Kidney (tissue), 14 donors: Measurements from ENCODE around the gene CDK7. TPM values are rescaled to one million over a fixed set of nuclear protein-coding genes. Genes with fewer than 3 reads are reported as not detected.
A peak's percentile ranks its signal among the peaks of the same experiment; 100 is the strongest.

Experiments used
- DNase-seq, 5 donors: peaks; one replicate each; pipeline ENCODE4 v3.0.0-alpha.2; 2013 to 2020
- FAIRE-seq: peaks from 2 replicates; lab custom pipeline; 2012; peaks lifted over from hg19 to GRCh38; lab: Jason Lieb, UNC
- H3K27ac ChIP-seq, 2 donors: one replicate each; pipeline ENCODE4 v1.7.0; 2013; ENCODE audit warnings: low read depth in 2 of 2, low read length in 2 of 2, inconsistent platforms in 1 of 2
- H3K27me3 ChIP-seq: one replicate; pipeline ENCODE4 v1.7.1; 2013; ENCODE audit warnings: low read length, inconsistent platforms; ENCODE audit not compliant: control insufficient read depth, insufficient read depth
- H3K36me3 ChIP-seq, 3 donors: one replicate each; pipeline versions ENCODE4 v1.7.0 to v1.7.1; 2013; ENCODE audit warnings: low read length in 3 of 3, control low read depth in 1 of 3, inconsistent platforms in 1 of 3; ENCODE audit not compliant: insufficient read depth in 3 of 3, control insufficient read depth in 2 of 3
- H3K4me1 ChIP-seq, 3 donors: one replicate each; pipeline versions ENCODE4 v1.7.0 to v1.7.1; 2013; ENCODE audit warnings: low read length in 3 of 3, inconsistent platforms in 1 of 3, low read depth in 1 of 3; ENCODE audit not compliant: control insufficient read depth in 2 of 3, insufficient read depth in 2 of 3
- H3K4me3 ChIP-seq, 3 donors: one replicate each; pipeline versions ENCODE4 v1.7.0 to v1.8.1; 2013; ENCODE audit warnings: low read length in 3 of 3, control low read depth in 1 of 3, inconsistent platforms in 1 of 3
- H3K9ac ChIP-seq, 3 donors: one replicate each; pipeline versions ENCODE4 v1.7.0 to v1.7.1; 2013; ENCODE audit warnings: low read length in 3 of 3, control low read depth in 1 of 3, inconsistent platforms in 1 of 3
- H3K9me3 ChIP-seq, 3 donors: one replicate each; pipeline versions ENCODE4 v1.7.0 to v1.7.1; 2013; ENCODE audit warnings: low read length in 3 of 3, control low read depth in 1 of 3, inconsistent platforms in 1 of 3; ENCODE audit not compliant: control insufficient read depth in 2 of 3, insufficient read depth in 1 of 3
- CTCF ChIP-seq: IDR thresholded peaks from 3 replicates; pipeline ENCODE4 v1.5.1; 2012; ENCODE audit warnings: mild to moderate bottlenecking, moderate library complexity, borderline replicate concordance; ENCODE audit not compliant: insufficient read depth; ENCODE audit errors: extremely low read depth
- intact Hi-C: fragments of 100-400 bp; cut with DNase I; formaldehyde crosslinking; loops from one replicate; pipeline ENCODE4 v1.11.1; 2022
- polyA plus RNA-seq: library from polyadenylated mRNA; stranded (reverse); fragments of 350-450 nt; fragmentation: Illumina TruSeq; extraction: RNeasy Lipid Tissue Mini Kit (QIAGEN cat#74804); gene quantifications from one replicate; pipeline ENCODE4 v1.2.3, GENCODE V29; 2014; ENCODE audit warnings: low read depth, low replicate concordance; ENCODE audit not compliant: insufficient read depth
- total RNA-seq: library from RNA; stranded (reverse); fragmentation: NEBNext Ultra II Directional; extraction: Animal tissue kit (Norgen Biotek cat#: 25700); gene quantifications from one replicate; pipeline ENCODE4 v1.2.1, GENCODE V29; 2021
- donor health status: control.
- donor health status: control.
- donor health status: control.
- donor health status: control.
- donor health status: control.
- donor health status: DM: yes; HTN: yes; CAD: no.
- donor health status: Normal renal cell carcinoma (clear cell type).

CDK7 gene
- total and polyA plus RNA-seq, 2 donors from 2014 or later: 22.7 to 29.4 TPM

DNA sequence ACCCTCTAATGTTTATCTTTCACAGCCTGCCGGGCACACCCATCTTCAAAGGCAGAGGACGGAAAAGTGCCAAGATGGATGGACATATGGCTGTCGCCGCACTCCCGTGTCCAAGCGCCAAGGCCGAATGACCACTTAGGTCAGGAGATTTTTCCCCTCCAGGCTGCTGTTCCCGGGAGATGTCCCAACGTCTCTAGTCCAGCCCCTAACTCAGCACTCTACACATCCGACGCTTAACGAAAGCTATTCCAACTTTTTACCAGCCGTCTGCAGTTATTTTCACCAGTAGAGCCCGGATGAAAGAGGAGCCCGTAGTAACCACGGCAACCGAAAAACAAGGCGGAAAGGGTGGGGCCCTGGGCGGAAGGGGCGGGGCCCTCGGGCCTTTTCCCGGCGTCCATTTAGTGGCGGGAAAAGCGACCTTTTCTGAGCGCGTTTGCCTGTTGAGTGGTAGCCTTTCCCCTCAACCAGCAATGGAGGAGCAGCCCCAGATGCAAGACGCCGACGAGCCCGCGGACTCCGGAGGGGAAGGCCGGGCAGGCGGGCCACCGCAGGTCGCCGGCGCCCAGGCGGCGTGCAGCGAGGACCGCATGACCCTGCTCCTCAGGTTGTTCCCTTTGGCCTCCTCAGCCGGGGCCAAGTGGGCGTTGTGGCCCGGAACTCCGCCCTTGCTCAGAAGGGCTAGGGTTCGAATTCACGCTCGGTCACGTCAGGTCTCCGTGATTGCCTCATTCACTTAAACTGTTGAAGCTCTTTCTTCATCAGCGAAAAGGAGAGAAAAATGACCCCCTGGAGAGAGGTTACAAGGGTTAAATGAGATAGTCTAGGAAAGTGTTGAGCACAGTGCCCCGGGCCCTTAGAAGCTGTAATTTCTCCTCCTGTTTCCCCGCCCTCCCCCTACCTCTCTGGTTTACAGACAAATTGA, 45.3 kb upstream of the CDK7 start, which contains the start of gene CENPH:
Gene CENPH, plus strand, starts transcription at position 422 of the 925 bp plus-strand sequence. Its CDS starts 52 bp downstream, at position 474.
- Histone ChIP-seq H3K27me3 (no peaks in the 10 kb centered on the region), H3K4me1 (peaks cover 0 to 10% (median 6%) of the 10 kb centered on the region in 3 donors), H3K36me3 (no peaks in the 10 kb centered on the region), H3K27ac (peak within 1 kb of the TSS; percentile 45 to 54), H3K9ac (peak within 1 kb of the TSS; percentile 20 to 99 (median 86)), H3K4me3 (peak within 1 kb of the TSS; percentile 98 to 100 (median 99)), H3K9me3 (no peaks in the 10 kb centered on the region)
- DNase-seq: peak; percentile 94 to 98 (median 96)
- no peak for FAIRE-seq
- no peak for TF ChIP-seq CTCF
- intact Hi-C loops: no loop called here

DNA sequence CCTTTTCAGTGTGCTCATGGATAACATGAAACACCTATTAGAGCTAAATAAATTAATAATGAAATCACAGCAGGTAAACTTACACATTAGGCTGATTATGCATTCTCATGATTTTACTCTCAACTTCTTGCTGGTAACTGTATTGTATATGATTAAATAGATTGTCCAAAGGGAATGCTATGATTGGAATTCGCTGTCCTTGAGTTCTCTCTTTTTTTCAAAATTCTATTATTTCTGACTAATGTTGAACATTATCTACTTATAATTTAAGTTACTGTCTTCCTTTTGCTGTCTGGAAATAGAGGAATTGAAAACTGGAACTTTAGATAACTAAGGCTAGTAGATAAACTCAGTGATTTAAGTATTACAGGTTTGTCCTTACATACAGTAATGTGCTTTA, 32.2 kb upstream of the CDK7 start:
- H3K36me3 ChIP-seq: no peaks in the 10 kb centered on the region
- no peak for DNase-seq
- TF ChIP-seq CTCF: no peak
- no peak overlapping the region for H3K9ac ChIP-seq
- H3K4me1 ChIP-seq: no peaks in the 10 kb centered on the region
- H3K4me3 ChIP-seq: no peak overlapping the region
- H3K27me3 ChIP-seq: no peaks in the 10 kb centered on the region
- H3K9me3 ChIP-seq: no peaks in the 10 kb centered on the region
- H3K27ac ChIP-seq: no peak overlapping the region
- intact Hi-C loops: no loop called here
- no peak for FAIRE-seq

GRCh38 chr5:69206528-69207190, 28.0 kb upstream of the CDK7 start:
- Histone ChIP-seq H3K4me3 (no peak overlapping the region), H3K9me3 (no peaks in the 10 kb centered on the region), H3K27ac (no peak overlapping the region), H3K27me3 (no peaks in the 10 kb centered on the region), H3K9ac (no peak overlapping the region), H3K36me3 (no peaks in the 10 kb centered on the region), H3K4me1 (no peaks in the 10 kb centered on the region)
- TF ChIP-seq CTCF: no peak
- intact Hi-C loops: no loop called here
- FAIRE-seq: no peak
- no peak for DNase-seq
